Ammon's horn (tissue), 1 donor: ENCODE results near the gene FAM131C.
"Not testable (repeated sequence)": the region's sequence is repeated elsewhere in the genome, so short reads cannot be mapped to it uniquely, and the experiment has no call there.

Experiments
- DNase-seq: peaks from one replicate; pipeline ENCODE4 v3.0.0-alpha.2; 2016; ENCODE audit warnings: low spot score

FAM131C gene

DNA sequence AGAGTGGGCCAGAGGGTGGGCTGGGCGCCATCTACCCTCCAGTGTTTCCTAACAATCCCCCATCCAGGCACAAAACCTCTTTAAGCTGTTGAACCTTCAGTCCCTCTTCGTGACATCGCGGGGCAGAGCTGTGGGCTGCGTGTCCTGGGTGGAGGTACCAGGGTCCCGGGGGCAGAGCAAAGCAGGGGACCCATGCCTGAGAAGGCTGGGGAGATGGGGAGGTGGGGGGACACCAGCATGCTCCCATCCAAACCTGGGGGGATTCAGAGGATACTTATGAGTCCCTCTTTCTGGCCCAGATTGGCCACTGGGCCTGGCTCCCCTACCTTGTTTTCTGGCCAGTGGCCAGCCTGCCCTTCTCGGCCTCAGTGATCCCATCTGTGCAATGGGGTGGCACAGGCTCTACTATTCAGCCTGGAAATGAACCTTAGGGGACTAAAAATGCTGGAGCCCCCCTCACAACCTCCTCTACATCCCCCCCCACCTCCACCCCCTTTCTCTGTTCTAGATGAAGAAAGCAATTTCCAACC lies 40.3 kb downstream of the FAM131C start:
- not testable (repeated sequence) for DNase-seq

DNA sequence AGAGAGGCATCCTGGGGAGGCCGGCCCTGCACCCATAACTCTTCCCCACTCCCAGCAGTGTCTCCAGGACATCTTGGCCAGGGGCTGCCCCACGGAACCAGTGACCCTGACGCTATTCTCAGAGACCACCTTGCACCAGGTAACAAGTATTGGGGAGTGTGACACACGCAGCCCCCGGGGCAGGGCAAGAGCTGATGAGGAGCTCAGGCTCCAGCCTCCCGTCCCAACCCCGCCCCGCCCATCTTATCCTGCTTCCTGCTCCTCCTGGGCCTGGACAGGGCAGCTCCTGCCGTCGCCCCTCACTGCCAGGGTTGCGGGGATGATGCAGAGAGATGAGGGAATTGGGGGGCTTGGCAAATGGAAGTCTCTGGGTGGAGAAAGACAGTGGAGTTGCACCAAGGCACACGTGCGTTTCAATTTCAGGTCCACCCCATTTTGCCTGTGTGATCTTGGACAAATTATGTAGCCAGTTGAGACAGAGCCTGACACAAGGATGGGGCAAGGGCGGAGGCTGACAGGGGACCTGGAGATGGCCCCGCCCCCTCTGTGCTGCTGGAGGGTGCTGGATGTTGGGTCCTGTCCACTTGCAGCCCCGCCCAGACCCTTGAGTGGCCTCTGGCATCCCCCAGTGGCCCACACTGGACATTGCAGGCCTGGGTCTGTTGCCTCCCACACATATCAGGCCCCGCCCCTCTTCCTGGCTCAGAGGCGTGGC lies 40.9 kb downstream of the FAM131C start:
- DNase-seq: peak; percentile 78

DNA sequence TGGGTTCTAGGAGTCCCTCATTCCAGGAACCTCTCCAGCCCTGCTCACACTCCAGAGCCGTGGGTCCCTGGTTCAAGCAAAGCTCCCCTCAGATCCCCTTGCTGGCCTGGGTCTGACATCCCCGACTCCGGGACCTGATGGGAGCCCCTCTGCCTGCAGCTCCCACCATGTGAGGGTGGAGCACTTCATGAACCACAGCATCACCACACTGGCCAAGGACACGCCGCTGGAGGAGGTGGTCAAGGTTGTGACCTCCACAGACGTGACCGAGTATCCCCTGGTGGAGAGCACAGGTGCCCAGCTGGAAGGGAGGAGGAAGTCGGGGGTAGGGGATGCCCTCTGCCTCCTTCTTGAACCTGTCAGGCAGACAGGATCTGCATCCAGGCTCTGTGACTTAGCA lies 41.9 kb downstream of the FAM131C start:
- DNase-seq: no peak

DNA sequence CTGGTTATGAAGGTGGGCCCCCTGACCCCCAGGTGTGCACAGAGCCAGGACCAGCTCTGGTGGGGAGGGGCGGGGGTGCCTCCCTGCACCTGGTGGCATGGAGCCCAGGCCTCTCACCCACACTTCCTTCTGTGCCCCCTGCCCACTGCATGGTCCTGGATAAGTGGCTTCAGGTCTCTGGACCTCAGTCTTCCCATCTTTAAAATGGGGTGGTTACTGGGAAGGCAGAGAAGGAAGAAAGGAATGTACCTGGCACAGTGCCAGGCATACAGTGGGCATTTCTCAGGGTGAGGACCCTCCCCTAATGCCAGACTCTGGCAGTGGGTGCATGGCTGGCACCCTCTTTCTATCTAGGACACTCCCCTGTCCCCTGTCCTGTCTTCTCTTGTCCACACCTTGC lies 44.2 kb downstream of the FAM131C start:
- no peak for DNase-seq

DNA sequence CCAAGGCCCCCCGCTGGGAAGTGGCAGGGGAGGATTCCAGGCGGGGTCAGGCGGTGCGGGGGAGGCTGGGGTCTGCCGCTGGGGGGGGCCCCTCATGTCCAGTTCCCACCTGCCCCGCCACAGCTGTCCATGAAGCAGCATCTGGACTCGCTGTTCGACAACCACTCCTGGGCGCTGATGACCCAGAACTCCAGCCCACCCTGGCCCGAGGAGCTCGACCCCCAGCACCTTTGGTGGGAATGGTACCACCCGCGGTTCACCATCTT lies 44.5 kb downstream of the FAM131C start:
- DNase-seq: not testable (repeated sequence)

DNA sequence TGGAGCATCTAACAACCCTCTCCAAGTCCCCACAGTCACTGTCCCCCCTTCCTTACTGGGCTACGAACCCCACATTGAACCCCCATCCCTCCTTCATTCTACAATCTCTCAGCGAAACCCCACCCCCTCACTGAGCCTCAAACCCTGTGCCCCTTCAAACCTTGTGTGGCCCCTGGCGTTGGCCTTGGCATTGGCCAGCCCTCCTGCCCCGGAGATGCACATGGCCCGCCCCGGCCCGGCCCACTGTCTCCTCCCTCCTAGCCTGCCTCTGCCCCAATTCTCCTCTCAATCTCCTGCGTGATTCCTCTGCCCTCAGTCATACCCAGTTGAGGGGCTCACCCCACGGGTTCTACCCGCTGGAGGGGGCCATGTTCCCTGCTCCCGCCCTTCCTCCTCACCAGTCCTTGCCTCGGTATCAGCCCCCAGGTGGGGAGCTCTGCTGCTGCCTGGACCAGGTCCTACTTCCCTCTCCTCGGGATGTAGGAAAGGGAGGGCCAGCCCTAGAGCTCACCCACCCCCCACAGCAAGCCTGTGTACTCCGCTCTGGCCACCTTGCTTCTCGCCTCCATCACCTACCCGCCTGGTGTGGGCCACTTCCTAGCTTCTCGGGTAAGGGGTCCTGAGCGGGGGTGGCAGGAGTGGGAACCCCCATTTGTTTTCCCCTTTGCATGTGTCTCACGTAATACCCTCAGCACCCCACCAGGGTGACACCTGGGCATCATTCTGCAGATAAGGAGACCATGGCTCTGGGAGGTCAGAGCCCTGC lies 45.0 kb downstream of the FAM131C start:
- DNase-seq: no peak

DNA sequence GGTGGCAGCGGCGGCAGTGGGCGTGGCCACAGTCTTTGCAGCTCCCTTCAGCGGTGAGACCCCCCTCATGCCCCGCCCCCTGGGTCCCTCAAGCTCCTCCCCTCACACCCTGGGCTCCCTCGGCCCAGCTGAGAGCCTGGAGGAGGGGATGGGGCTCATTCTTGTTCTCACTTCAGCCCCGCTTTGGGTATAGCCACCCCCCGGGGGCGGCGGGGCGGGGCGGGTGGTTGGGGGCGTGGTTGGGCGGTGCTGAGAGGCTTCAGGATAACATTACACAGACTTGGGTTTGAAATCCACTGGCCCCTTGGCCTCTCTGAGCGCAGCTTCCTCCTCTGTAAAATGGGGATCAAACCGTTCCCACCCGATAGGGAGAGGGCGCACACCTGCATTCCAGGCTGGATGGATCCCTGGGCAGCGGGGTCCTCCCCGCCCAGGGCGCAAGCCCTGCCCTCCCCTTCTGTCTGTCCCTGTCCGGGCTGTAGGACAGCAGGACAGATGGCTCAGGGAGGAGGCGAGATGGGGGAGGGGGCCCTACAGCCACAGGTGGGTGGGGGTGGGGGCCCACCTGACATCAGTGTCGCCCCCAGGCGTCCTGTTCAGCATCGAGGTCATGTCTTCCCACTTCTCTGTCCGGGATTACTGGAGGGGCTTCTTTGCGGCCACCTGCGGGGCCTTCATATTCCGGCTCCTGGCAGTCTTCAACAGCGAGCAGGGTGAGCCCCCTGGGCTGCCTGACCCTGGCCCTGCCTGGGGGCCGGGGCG lies 46.5 kb downstream of the FAM131C start:
- DNase-seq: no peak

DNA sequence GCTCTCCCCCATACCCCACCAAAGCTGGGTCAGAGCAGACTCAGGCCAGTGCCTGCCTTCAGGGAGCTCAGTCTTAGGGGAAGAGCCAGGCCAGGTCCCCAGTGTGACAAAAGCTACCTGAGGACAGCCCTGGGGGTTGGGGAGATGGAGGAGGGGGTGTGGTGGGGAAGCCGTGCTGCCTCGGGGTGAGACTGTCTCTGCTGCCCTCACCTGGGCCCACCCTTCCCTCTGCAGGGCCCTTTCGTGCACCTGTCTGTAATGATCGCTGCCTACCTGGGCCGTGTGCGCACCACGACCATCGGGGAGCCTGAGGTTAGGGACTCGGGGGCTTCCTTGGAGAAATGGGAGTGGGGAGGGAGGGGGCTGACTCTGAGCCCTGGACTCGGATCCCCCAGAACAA lies 47.1 kb downstream of the FAM131C start:
- DNase-seq: not testable (repeated sequence)

DNA sequence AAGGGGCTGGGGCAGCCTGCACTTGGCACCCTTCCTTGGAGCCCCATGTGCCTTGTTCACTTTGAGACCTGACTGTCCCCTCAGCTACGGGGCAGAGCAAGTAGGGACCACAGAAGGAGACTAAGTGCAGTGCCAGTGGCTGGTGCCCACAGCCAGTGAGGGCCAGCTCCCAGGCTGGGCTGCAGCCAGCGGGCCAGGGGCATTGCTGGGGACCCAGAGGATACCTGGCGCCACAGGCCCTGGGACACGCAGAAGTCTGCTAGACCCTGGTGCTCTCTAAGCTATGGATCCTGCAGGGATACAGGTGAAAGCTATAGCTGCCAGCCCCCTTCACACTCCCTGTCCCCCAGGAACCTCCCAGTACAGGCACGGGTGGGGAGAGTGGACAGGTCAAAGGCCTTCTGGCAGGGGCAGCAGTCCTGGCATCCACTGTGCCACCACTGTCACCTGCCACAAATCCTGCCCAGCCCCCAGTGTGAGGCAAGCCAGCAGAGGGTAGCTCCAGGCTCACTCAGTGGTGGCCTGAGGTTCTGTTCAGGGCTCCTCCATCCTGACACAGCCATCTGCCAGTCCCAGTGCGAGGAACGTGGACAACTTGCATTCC lies 50.3 kb downstream of the FAM131C start:
- no peak for DNase-seq

DNA sequence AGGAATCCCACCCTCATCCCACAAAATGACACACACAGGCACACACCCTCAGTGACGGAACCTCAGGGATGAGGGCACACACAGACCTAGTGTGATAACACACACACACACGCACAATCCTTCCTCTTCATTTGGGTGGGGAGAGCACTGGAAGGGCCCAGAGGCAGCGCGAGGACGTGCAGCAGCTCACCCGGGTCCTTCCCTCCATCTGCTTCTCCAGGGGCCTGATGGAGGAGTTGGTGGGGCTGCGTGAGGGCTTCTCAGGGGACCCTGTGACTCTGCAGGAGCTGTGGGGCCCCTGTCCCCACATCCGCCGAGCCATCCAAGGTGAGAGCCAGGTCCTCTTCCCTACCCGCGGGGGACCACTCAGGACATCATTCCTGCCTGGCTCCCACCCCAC lies 51.1 kb downstream of the FAM131C start:
- no peak for DNase-seq

DNA sequence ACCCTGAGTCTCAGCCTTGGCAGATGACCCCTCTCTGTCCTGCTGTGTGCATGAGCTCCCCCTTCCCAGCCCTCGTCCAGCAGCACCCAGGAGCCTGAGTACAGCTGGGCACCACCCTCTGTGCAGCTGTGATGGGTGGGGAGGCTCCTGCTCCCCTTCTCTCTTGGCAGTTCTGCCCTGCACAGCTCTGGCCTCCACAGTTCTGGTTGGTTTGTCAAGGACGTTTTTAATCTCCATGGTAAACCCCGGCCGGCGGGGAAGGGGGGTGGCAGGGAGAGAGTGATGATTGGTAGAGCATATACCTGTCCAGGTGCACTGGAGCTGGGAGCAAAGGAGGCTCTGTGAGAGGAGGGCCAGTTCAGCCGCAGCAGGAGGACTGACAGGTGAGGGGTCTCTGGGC lies 51.8 kb downstream of the FAM131C start, which contains the start of gene CLCNKA:
CLCNKA (plus strand) TSS at position 356 of the 400 bp plus-strand sequence. CDS start 584 bp downstream, outside the sequence.
- no peak for DNase-seq

DNA sequence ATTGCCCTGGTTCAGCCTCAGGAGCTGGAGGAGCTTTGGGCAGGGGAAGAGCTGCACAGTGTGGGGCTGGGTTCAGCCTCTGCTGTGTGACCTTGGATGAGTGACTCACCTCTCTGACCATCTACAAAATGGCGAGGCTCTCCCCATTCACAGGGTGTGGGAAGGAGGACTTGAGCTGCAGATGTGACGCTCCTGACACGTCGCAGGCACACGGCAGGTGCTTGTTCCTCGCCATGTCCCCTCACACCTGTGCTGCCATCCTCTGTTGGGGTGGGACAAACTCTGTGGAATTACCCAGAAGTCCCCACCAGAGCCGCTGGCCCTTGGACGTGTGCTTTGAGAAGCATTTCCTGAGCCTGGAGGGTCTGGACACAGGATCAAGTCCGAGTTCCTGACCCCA lies 52.6 kb downstream of the FAM131C start:
- not testable (repeated sequence) for DNase-seq

DNA sequence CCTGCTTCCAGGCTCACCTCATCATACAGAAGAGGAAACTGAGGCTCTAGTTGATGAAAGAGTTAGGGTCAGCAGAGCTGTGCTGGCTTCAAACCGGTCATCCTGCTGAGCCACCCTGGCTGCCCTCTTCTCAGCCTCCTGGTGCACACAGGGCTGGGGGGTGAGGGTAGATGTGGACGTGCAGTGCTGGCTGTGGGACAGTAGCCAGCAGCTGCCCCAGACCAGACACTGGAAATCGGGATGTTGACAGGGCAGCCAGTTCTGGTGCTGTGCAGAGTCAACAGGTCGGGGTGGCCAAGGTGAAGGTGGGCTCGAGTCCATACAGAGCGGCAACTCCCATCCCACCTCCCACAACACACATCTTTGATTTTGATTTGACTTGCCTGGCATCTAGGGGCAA lies 53.1 kb downstream of the FAM131C start:
- no peak for DNase-seq

DNA sequence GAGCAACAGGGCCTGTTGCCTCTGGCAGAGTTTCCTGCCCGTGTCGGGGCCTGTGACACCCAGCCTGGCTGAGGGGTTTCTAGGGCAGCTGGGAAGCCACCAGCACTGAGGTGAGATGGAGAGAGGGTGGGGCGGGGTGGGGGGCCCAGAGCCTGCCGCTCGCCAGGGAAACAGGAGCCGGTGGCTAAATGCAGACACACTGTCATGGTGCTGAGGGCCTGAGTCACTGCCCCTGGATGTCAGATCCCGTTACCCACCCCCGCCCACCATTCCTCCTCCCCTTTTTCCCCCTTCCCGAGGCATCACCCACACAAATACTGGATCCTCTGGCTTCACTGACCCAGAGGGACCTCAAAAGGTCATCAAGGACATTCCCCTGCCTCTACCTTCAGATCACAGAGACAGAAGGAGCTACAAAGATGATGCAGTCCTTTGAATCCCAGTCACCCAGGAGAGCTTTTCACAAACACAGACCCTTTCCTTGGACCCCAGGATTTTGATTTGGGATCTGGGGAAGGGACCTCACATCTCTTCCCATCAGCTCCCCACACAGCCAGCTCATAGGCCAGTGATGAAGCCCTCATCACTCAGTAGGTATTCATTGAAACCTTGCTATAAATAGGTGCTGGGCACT lies 53.7 kb downstream of the FAM131C start:
- DNase-seq: peak; percentile 24

DNA sequence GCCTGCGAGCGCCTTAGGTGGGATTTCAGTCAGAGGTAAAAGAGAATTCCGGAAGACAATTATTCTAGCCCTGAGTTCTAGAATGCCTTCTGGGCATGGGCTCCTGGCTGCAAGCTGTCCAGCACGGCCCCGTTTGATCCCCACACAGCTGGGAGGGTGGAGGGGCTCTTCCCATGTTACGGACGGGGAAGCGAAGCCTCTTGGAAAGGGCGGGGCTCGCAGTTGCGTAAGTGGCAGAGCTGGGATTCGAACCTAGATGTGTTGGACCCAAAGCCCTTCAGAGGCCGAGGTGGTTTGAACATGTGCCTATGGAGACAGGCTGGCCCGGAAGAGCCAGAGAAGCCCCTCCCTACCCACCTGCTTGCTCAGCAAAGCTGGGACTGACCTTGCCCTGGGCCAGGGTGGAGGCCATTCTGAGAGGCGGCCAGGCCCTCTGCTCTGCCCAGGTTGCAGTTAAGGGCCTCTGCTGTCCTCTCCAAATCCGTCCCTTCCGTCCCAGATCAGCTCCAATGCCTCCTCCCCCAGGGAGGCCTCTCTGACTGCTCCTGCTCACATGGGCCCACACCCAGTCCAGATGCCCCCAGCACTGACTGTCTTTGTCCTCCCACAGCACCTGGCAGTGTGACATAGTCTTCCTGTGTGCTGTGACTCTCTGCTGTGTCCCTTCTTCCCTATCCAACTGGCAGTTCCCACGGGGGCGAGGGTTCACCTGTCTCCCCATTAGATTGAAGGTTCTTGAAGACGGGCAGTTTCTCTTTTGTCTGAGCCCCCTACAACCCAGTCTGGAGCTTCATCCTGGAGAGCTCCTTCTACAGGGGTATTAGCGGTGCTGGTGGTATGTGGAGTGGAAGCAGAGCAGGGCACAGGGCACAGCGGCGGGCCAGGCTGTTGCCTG lies 54.5 kb downstream of the FAM131C start:
- no peak for DNase-seq

DNA sequence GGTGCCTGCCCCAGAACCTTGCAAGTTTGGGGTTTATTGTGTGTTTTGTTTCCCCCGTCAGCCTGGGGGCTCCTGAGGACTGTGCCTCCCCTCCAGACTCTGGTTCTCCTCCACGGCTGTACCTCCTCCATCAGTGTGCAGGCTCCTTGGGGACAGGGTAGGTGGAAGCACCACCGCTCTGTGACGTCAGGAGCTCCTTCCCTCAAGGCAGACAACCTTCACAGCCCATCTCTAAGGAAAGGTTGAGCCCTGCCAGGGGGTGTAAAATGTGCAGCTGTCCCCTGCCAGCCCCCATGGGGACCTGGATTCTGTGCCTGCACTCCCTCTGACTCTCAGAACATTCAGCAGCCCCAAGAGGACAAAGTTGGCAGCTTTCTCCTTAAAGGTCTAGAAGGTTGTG lies 55.1 kb downstream of the FAM131C start:
- DNase-seq: no peak

DNA sequence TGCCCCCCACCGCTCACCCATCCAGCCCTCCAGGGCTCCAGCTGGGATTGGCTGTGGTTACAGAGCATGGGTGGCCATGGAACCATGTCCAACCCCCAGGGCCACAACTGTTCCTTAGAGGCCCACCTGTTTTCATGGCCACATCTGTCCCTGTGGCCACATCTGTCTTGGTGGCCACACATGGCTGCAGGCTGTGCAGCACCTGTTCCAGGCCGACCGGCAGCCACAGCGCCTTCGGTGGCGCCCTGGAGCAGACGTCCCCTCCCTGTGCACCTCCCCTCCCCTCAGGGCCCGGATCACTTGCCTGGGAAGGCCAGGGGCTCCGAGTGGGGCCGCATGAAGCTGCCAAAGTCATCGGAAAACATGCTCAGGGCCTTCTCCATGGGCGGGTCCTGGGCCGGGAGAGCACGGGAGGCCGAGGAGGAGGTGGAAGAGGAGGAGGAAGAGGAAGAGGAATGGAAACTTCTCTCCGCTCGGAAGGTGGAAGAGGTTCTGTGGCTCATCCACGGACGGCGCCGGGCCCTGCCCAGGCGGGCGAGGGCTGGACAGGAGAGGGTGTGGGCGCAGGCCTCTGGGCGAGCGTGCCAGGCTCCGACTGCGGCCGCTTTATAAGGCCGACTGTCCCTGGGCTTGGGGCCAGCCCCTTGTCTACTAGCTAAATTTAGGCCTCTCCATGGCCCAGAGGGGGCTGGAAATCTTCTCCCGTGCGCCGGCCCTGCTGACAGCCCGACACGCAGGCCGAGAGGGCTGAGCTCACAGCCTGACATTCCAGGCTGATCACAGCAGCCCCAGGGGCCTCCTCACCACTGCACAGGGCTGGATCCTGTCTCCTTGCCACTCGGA lies 55.8 kb downstream of the FAM131C start, which contains the start of gene HSPB7:
HSPB7 (minus strand) TSS at position 583 of the 843 bp plus-strand sequence; CDS start at position 503, 80 bp downstream.
- peak; percentile 46 for DNase-seq

DNA sequence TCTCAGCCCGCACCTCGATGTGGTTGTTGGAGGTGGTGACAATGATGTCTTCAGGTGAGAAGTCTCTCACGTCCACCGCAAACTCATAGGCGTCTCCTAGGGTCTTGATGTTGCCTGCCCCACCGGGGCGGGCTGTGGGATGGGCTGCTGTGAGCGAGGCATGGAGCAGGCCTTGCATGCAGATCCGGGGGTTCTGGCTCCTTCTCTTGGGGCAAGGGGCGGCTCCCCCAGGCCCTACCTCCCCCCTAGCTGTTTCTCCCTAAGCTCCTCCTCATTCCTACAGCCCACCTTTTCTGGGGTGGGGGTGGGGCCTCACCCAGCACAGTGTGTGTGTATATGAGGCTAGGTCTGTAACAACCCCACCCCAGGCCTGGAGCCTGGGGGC lies 56.4 kb downstream of the FAM131C start:
- DNase-seq: no peak
